ENCODE results near the gene CNOT11.
"Not testable (repeated sequence)": the region's sequence is repeated elsewhere in the genome, so short reads cannot be mapped to it uniquely, and the experiment has no call there.

CNOT11 gene

GRCh38 chr2:101248756-101249155 lies 3.9 kb upstream of the CNOT11 start:
- DNase-seq = not testable (repeated sequence)

GRCh38 chr2:101249826-101250225 lies 2.9 kb upstream of the CNOT11 start:
- no peak for DNase-seq

- not testable (repeated sequence) for DNase-seq
Measured at GRCh38 chr2:101251246-101251781, 1.4 kb upstream of the CNOT11 start.

- DNase-seq = no peak
Measured at GRCh38 chr2:101251844-101252407, 760 bp upstream of the CNOT11 start.

- no peak for DNase-seq
Measured at GRCh38 chr2:101253013-101253702, 472 bp downstream of the CNOT11 start.

- no peak for DNase-seq
Measured at GRCh38 chr2:101253703-101254450, 1.2 kb downstream of the CNOT11 start.

- no peak for DNase-seq
Measured at GRCh38 chr2:101255501-101255900, 2.8 kb downstream of the CNOT11 start.

GRCh38 chr2:101256316-101256715 lies 3.6 kb downstream of the CNOT11 start:
- DNase-seq = no peak

GRCh38 chr2:101258804-101259203 lies 6.1 kb downstream of the CNOT11 start:
- DNase-seq = no peak

GRCh38 chr2:101262142-101262541 lies 9.5 kb downstream of the CNOT11 start:
- no peak for DNase-seq

- no peak for DNase-seq
Measured at GRCh38 chr2:101263377-101263800, 10.7 kb downstream of the CNOT11 start.

- DNase-seq = no peak
Measured at GRCh38 chr2:101264360-101264939, 11.8 kb downstream of the CNOT11 start.

- no peak for DNase-seq
Measured at GRCh38 chr2:101265893-101266499, 13.3 kb downstream of the CNOT11 start.

GRCh38 chr2:101267671-101268656 lies 15.3 kb downstream of the CNOT11 start:
- DNase-seq = no peak

- DNase-seq = no peak
Measured at GRCh38 chr2:101270700-101271259, 18.1 kb downstream of the CNOT11 start.

- DNase-seq = no peak
Measured at GRCh38 chr2:101272045-101272784, 19.5 kb downstream of the CNOT11 start.

- no peak for DNase-seq
Measured at GRCh38 chr2:101273056-101273455, 20.4 kb downstream of the CNOT11 start.

GRCh38 chr2:101274142-101274541 lies 21.5 kb downstream of the CNOT11 start:
- DNase-seq = no peak

GRCh38 chr2:101277111-101277510 lies 24.4 kb downstream of the CNOT11 start:
- no peak for DNase-seq

GRCh38 chr2:101278925-101279324 lies 26.2 kb downstream of the CNOT11 start:
- DNase-seq = no peak

GRCh38 chr2:101281482-101281881 lies 28.8 kb downstream of the CNOT11 start:
- no peak for DNase-seq
